Nucleus accumbens (tissue), 56 donors: Measurements from ENCODE around the gene TRABD2B.

ENCODE experiments used
- DNase-seq, 56 donors: peaks; one replicate each; lab custom pipeline; 2025; lab: John Stamatoyannopoulos, UW

Gene TRABD2B

DNA sequence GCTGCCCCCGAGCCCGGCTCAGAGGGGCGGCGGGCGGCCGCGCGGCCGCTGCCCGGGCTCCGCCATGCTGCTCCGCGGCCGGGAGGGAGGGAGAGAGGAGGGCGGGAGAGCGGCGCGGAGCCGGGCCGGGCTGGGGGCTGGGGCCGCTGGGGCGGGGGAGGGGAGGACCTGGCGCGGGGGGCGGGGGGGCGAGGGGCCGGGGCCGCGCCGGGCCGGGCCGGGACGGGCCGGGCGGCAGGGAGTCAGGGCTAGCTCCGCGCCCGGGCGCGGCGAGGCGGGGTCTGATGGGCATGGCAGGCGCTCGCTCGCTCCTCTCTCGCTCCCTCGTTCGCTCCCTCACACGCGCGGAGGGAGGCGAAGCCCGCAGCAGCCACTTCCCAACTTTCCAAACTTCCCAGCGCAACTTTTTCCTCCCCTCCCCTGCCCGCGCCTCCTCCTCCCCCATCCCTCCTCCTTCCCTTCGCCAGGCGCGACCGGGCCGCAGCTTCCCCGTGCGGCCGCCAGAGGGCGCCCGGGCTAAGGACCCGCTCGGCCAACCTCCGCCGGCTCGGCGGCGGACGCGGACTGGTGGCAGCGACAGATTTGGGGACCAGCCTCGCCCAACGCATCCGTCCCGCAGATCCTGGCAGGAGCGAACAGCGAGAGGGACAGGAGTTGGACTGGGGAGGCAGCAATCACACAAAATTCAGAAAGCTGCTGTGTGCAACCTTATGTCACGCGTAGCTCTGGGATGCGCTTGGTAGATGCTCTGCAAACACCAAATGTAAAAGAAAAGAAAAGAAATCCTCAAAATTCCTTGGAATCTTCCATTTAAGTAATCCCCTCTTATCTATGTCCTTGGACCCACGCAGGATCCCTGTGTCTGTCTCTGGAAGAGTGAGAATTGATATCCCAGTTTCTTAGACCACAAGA lies at the start of gene TRABD2B:
TRABD2B (minus strand) TSS at position 97 of the 912 bp plus-strand sequence.
- peak in 51 of 56 donors; percentile 8 to 87 (median 55) for DNase-seq

DNA sequence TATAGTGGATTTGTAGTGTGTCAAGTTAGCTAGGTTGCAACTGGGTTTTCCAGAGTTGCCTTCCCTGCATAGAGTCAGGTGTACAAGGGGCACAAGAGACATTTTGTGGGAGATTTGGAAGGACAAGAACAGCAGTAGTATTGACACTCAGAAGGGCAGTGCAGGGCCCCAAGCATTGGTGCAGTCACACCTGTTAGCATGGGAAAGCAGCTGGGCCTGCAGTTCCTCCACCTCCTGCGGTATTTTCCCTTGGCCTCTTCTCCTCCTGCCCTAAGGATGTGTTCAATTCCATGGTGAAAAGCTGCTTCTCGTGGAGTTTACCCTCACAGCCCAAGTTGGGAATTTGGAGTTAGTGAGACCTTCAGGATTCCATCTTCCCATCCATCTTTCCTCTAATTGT lies 47.1 kb upstream of the TRABD2B start:
- DNase-seq, result no peak

- no peak for DNase-seq
These were observed 46.4 kb upstream of the TRABD2B start for GRCh38 chr1:48043622-48044021.

GRCh38 chr1:48040154-48040553 lies 43.0 kb upstream of the TRABD2B start:
- no peak for DNase-seq

GRCh38 chr1:48039088-48040054 lies 42.2 kb upstream of the TRABD2B start:
- no peak for DNase-seq

GRCh38 chr1:48038270-48038767 lies 41.1 kb upstream of the TRABD2B start:
- DNase-seq, result no peak

DNA sequence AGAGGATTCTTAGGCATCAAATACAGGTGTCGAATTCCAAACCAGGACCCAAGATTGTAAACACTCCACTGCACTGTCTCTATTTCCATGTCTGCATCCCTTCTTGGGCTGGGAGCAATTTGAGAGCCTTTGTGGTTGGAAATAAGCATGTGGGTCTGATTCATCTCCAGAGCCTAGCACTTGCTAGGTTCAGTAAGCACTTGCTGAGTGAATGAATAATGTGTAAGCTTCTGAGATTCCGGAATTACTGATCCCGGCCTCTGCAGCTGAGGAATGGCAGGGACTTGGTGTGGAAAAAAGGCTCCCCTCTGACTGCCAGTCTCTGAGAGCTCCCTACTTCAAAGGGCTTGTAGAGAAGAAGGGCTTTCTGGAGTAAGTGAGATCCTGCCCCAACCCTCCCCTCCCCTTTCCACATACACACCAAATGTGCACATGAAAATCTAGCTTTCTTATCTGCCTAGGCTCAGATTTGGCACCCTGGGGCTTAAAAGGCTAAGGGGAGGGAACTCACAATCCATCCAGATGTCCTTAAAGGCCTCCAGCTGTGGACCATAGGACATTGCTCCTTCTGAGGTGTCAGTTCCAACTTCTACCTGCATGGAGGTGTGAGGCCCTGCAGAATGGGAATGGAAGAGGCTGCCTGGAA lies 39.6 kb upstream of the TRABD2B start:
- no peak for DNase-seq

- DNase-seq, result peak in 20 of 56 donors; percentile 2 to 47 (median 16)
These were observed 38.4 kb upstream of the TRABD2B start for GRCh38 chr1:48035371-48036141.

- no peak for DNase-seq
These were observed 36.4 kb upstream of the TRABD2B start for GRCh38 chr1:48033495-48034045.

DNA sequence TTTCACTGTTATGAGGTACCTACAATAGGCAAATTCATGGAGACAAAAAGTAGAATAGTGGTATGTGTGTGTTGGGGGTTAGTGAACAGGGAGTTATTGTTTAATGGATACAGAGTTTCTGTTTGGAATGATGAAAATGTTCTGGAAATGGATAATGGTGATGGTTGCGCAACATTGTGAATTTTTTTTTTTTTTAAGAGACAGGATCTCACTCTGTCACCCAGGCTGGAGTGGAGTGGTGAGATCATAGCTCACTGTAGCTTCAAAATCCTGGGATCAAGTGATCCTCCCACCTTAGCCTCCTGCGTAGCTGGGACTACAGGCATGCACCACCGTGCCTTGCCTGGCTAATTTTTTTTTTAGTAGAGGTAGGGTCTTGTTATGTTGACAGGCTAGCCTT lies 34.5 kb upstream of the TRABD2B start:
- no peak for DNase-seq

- no peak for DNase-seq
These were observed 33.6 kb upstream of the TRABD2B start for GRCh38 chr1:48030696-48031365.

DNA sequence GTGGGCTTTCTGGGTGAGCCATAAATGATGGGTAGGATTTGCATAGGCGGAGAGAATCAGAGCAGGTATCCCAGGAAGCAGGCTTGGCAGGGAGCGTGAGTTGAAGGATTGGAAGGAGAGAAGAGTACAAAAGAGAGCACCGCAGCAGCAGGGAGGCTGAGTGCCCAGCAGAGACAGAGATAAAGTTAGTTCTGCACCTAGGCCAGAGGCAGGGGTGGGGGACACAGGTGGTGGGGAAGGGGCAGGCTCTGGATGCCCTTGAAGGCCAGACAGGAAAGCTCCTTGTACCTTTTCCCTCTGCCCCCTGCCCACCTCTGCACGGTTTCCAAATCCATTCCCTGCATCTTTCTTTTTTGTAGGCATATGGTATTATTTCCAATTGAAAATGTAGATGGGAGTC lies 33.0 kb upstream of the TRABD2B start:
- DNase-seq, result no peak

GRCh38 chr1:48028218-48029069 lies 31.3 kb upstream of the TRABD2B start:
- DNase-seq, result no peak

DNA sequence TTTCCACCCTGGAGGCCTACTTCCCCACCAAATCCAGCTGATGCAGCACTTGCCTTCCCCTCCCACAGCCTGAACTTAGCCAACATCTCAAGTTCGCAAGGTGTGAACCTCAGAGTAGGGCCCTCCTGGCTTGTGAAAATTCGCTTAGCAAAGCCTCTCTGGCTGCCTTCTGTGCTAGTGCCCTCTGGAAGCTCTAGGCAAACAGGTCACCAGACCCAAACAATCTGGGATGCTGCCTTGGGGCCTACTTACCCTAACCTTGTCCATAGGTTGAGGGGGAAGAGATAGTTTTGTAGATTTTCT lies 30.3 kb upstream of the TRABD2B start:
- no peak for DNase-seq

DNA sequence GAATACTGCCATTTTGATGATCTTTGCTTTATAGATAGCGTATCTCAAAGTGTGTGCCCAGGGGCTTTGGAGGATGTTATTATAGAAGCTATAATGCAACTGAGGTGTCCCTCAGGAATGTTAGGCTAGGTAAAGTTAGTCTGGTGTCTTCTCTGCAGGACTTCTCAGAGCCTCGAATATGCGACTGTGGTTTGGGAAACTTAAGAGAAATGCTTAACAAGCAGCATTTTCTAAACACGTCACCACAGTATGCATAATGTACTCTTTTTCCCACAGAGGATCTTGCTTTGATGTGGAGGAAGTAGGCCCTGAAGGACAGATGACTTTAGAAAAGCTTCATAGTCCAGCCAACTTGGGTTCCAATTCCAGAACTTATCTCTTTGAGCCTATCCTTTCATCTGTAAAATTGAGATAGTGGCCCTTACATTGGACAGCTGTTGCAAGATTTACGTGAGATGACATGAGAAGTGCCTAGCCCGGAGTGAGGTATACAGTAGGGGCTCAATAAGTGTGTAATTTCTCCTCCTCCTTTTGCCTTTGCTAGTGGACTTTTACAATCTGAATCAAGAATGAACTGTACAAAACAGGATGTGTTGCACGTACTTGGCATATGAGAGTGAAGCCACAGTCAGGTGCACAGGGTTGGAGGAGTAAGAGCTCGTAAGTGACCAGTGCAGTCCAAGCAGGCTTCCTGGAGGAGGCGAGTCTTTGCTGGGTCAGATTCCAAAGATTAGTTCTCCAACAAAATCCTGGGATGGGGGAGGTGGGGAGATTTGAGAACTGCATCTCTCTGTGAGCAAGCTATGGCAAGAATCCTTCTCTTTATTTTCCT lies 29.7 kb upstream of the TRABD2B start:
- DNase-seq, result no peak

DNA sequence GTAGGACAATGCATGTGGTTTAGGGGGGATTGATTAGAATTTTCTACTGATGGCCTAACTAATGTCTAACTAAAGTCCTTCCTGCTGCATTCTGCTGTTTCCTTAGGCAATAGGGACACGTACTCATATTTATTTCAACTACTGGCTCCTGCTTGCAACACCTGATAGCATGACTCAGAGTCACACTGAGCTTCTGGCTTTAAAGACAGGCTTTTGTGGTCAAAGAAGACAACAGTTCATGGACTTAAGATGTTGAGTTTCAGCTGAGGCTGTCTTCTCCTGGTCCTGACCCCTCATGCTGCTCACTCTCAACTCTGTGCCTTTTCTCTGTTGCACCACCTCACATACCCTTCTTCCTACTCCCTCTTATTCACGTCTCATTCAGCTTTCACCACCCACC lies 29.1 kb upstream of the TRABD2B start:
- DNase-seq, result no peak

DNA sequence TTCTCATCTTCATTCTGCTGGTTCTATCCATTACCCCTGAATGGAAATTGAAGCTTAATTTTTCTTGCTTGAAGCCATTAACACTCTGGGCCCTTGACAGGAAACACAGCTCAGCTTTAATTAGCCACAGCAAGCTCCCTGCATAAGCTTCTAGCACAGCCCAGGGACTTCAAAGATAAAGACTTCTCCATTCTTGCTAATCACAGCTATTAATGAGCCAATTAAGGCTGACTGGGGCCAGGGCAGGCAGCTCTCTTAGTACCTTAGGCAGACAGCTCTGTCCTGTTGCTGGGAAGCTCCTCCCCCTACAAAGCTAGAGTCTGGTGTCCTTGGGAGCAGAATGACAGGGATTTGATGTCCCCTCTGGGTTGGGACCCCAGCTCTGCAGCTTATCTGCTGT lies 27.9 kb upstream of the TRABD2B start:
- no peak for DNase-seq
